Esophagus squamous epithelium (tissue), 4 donors: ENCODE data around the gene SAMD11.

Experiments
- POLR2A ChIP-seq, 4 donors: fragments of 450-650 bp; IDR thresholded peaks; one replicate each; pipeline ENCODE4 v1.6.1; 2017; ENCODE audit warnings: antibody characterized with exemption in 4 of 4, mild to moderate bottlenecking in 4 of 4, moderate library complexity in 3 of 4
- TF ChIP-seq, protein P1 (sequence below), 6 experiments: fragments of 450-650 bp in 4 of 6; fragments of 200-600 bp in 2 of 6; sonication (generic) in 2 of 6; IDR thresholded peaks; one replicate each; pipeline ENCODE4 v1.5.1; 2016 to 2019; ENCODE audit warnings: antibody characterized with exemption in 6 of 6, mild to moderate bottlenecking in 4 of 6, moderate library complexity in 4 of 6

DNA sequence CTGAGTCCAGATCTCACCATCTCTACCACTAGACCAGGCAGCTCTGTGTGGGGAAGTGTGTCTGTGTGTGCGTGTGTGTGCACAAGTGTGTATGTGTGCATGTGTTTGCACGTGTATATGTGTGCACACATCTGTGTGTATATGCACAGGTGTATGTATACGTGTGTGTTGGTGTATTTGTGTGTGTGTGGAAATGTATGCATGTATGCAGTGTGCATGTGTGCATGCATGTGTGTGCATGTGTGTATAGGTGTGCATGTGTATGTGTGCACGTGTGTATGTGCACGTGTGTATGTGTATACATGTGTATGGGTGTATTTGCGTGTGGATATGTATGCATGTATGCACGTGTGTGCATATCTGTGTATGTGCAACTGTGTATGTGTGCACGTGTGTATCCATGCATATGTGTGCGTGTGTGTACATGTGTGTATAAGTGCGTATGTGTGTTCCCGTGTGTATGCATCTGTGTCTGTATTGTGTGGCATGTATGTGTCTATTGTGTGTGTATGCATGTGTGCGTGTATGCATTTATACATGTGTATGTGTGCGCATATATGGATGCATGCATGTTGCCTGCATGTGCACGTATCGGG lies 45.6 kb downstream of the SAMD11 start:
- TF ChIP-seq, protein P1, sequence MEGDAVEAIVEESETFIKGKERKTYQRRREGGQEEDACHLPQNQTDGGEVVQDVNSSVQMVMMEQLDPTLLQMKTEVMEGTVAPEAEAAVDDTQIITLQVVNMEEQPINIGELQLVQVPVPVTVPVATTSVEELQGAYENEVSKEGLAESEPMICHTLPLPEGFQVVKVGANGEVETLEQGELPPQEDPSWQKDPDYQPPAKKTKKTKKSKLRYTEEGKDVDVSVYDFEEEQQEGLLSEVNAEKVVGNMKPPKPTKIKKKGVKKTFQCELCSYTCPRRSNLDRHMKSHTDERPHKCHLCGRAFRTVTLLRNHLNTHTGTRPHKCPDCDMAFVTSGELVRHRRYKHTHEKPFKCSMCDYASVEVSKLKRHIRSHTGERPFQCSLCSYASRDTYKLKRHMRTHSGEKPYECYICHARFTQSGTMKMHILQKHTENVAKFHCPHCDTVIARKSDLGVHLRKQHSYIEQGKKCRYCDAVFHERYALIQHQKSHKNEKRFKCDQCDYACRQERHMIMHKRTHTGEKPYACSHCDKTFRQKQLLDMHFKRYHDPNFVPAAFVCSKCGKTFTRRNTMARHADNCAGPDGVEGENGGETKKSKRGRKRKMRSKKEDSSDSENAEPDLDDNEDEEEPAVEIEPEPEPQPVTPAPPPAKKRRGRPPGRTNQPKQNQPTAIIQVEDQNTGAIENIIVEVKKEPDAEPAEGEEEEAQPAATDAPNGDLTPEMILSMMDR (IDR thresholded peaks at IDR 0.05), result no peak
- no peak for TF ChIP-seq POLR2A (IDR thresholded peaks at IDR 0.05)
